ENCODE measurements around the gene WNK2.

Gene WNK2

DNA sequence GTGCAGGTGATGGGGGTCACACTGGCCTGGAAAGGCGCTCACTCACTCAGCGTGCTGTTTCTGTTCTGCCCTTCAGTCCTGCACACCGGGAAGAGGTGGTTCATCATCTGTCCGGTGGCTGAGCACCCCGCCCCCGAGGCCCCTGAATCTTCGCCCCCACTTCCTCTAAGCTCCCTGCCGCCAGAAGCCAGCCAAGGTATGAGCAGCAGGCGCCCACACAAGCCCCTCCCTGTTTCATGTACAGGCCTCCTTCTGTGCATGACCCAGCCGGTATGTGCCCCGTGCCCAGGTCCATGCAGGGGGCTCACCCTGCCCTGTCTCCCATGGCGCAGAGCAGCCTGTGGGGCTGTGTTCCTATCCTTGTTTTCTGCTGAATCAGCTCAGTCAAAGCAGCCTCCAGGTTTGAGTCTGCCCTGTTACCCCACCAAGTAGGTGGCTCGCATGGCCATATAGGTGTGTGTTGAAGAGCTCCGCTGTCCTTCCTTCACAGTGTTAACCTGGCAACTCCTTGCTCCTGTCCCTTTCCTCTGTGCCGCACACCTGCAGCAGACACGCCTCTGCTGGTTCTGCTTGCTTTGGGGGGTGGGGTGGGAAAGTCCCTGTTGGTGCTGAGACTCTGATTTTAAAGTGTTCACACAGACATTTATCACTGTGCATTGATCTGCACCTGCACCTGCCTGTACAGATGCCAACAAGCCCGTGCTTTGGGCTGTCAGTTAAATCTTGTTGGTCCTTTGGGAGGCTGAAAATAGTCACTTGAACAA is 84.8 kb downstream of the WNK2 start:
- peak; percentile 72 for DNase-seq

DNA sequence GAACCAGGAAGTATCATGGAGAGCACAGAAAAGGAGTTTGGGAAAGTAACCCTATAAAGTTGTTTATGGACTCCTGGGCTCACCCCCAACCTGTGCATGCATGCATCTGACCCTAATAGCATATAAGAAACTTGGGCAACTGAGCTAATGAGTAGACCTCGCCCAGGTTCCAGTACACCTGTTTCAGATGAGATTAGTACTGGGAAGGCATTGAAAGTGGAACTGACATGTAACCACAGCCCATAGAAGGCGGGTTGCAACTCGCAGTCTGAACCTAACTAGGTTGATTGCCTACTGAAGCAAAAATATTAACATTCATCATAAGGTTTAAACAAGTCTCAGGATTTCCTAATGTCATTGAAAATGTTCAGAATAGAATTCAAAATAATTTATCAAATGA is 87.0 kb downstream of the WNK2 start:
- DNase-seq, result no peak

DNA sequence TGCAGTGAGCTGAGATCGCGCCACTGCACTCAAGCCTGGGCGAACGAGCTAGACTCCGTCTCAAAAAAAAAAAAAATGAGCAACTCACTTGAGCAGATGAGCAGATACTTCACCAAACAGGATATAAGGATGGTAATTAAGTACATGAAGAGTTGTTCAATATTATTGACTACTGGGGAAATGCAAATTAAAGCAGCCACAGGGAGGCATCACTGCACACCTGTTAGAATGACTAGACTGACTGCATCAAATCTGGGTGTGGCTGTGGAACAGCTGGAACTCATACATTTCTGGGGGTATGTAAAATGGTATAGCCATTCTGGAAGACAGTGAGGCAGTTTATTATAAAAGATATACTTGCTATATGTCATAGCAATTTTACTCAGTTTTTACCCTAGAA is 93.0 kb downstream of the WNK2 start:
- no peak for DNase-seq

DNA sequence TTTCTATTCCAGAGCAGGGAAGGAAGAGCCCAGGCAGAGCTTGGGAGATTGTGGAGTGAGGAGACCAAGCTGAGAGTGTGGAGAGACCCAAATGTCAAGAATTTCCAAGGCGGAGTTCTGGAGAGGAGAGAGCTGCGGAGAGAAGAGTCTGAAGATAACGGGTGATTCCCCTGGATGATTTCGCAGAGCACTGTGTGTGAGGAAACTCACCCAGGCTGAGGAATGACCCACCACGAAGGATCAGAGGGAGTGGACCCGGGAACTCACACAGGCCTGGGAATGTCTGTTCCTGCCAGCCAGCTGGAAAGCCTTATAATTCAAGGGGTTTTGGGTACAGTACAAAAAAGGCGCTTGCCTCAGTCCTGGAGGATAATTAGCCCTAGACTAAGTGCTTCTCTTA is 94.2 kb downstream of the WNK2 start:
- DNase-seq, result no peak

DNA sequence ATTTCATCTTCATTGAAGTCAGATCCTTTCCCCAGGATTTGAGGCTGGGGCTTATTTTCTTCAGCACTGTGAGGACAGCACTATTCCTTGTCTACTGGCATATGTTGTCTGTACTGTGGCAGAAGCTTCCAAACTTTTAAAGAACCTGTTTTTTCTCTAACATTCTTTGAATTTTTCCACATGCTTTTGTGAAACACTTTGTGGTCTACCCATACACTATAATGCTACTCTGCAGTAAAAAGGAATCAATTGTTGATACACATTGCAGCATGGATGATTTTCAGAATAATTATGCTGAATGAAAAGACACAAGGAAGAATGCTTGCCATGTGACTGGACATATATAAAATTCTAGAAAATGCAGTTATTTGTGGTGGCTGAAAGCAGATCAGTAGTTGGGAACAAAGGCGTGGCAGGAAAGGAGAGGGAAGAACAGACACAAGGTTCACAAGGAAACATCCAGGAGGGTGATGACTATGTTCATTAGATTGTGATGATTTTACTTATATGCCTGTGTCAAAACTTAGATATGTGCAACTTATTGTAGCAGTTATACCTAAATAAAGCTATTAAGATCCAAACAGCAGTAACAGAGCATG is 96.8 kb downstream of the WNK2 start:
- no peak for DNase-seq

DNA sequence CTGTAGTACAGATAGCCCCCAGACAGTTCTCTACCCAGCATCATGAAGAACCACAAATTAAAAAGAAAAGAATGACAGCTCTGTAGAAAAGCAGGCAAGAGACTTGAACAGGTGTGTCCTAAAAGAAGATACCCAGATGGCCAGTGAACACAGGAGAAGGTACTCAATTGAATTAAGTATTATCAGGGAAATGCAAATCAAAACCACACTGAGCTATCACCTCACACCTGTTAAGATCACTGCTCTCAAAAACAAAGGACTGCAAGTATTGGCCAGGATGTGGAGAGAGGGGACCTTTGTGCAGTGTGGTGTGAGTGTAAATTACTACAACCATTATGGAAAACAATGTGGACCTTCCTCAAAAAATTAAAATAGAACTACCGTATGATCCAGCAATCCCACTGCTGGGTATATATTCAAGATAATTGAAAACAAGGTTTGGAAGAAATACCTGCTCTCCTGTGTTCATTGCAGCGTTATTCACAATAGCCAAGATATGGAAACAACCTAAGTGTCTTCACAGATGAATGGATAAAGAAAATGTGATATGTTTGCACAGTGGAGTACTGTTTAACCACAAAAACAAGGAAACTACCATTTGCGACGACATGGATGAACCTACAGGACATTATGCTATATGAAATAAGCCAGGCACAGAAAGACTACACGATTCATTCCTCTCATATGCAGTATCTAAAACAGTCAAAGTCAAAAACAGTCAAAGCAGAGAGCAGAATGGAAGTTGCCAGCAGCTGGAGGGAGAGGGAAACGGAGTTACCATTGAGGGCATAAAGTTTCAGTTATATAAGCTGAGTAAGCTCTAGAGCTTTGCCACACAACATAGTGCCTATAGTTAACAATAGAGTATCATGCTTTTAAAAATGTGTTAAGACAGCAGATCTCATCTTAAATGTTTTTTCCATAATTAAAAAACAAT is 102.6 kb downstream of the WNK2 start:
- peak; percentile 36 for DNase-seq

DNA sequence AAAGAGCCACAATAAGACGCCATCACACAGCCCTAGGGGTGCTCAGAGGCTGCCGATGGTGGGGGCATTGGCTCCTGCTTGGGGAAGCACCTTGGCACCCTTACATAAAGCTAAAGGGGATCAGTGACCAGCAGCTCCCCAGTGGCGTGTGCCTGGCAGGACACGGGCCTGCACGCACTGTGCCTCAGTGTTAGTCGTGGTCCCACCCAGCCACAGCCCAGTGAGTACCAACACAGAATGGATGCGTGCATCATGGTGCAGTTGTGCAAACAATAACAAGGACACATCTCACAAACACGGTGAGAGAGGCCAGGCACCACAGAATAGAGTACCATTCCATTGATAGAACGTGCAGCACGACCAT is 103.2 kb downstream of the WNK2 start:
- no peak for DNase-seq

DNA sequence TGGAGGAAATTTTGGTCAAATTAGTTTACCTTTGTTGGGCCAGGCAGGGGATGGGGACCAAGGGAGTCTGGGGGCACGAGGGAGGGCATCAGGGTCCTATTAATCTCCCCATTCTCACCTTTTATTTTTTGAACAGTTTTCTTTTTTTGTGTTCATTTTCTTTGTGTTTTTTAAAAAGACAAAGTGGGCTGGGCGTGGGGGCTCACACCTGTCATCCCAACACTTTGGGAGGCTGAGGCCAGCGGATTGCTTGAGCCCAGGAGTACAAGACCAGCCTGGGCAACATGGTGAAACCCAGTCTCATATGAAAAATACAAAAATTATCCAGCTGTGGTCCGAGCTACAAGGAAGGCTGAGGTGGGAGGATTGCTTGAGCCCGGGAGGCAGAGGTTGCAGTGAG is 103.7 kb downstream of the WNK2 start:
- no peak for DNase-seq

DNA sequence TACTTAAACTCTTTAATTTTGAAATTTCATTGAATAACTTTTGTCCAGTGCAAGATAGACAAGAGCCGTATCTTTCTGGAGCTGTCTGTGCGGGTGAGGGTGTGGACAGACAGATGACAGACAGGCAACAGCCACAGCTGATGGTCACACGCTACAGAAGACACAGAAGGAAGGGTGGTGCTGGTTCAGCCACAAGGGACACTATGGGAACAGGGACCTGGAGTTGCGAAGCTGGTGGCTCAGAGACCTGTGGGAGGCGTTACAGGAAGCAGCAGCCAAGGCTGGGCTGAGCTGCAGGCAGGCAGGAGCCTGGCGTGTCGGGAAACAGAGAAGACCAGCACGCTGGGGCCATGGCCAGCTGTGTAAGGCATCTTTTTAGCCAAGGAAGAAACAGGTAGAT is 104.4 kb downstream of the WNK2 start:
- no peak for DNase-seq

DNA sequence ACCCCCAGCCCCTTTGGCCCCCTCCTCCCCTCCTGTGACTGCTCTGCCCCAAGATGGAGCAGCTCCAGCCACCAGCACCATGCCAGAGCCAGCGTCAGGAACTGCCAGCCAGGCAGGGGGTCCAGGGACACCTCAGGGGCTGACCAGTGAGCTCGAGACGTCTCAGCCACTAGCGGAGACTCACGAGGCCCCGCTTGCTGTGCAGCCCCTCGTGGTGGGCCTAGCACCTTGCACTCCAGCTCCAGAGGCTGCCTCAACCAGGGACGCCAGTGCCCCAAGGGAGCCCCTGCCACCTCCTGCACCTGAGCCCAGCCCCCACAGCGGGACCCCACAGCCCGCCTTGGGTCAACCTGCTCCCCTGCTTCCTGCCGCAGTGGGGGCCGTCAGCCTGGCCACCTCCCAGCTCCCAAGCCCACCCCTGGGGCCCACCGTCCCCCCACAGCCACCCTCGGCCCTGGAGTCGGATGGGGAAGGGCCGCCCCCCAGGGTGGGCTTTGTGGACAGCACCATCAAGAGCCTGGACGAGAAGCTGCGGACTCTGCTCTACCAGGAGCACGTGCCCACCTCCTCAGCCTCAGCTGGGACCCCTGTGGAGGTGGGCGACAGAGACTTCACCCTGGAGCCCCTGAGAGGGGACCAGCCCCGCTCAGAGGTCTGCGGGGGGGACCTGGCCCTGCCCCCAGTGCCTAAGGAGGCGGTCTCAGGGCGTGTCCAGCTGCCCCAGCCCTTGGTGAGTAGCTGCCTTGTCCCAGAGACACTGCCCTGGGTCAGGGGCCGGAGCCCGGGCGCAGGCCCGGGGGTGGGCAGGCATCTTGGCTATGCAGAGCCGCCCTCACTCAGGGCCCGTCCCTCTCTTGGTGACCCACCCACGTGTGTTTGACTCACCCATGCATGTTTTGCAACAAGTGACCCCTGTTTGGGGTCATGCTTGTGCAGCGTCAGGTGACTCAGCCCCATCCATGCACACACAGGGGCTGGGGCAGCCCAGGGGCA is 105.2 kb downstream of the WNK2 start:
- no peak for DNase-seq

DNA sequence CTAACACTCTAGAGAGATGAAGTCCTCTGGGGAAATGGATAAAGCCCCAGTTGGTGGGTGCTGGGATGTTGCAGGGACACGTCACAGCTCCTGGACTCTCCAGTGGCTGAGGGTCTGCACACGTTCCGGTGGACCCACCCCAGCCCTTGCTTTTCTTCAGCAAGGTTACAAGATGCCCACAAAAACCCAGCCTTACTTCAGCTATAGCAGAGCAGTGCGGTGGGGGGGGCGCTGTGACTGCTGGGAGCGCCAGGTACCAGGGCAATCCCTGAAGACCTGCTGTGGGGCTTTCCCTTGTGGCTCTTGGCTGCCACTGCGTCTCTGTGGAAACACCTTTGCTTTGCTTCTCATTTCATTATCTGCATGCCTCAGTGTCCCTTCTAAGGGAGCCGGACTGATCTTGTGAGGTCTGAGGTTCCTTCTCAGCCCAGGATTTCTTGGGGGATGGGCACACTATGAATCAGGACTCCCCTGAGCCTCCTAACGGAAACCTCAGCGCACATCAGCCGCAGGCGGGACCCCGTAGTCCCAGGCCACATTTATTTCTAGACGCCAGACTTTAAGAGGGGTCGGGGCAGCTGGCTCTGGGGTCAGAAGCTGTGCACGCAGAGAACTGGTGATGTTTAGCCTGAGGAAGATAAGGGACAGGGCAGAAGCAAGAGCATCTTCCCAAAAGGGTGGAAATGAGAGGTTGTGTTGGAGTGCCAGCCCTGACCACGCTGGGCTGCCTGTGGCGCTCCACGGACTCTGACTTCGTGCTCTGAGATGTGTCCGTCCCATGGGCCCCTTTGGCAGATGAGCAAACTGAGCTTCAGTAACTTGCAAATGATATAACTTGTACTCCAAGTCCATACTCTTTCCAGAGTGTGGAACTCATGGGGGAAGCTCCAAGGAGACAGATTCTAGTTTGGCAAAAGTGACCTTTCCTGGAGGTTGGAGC is 106.8 kb downstream of the WNK2 start:
- DNase-seq, result no peak

DNA sequence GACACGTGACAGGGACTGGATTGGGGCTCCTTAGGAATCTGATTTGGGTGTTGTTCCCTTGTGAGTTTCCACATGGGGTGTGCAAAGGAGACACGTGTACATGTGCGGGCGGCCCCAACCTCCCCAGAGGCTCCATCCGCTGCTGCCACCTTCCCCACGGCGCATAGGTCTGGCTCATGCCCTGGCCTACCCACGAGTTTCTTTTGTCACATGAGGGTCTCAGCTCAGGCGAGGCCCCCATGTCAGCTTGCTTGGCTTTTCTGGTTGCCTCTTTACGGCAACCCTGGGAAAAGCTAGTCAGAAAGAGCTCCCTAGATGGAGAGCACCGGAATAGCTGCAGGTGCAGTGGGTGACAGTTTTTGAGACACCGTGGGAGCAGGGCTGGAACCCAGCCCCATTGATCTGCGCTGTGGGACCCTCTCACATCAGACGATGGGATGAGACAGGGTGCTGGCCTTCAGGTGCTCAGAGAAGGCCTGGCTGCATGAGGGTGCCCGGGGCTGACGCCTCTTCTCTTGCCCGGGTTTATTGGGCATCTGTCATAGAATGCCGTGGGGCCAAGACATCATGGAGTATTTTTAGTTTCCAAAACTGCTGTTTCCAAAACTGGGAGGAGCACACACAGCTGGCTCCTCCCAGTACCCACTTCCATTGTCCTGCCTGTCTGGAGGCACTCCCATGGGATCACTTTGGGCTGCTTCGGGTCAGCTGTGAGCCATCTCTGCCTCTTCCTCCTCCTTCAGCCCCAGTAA is 107.8 kb downstream of the WNK2 start:
- no peak for DNase-seq

DNA sequence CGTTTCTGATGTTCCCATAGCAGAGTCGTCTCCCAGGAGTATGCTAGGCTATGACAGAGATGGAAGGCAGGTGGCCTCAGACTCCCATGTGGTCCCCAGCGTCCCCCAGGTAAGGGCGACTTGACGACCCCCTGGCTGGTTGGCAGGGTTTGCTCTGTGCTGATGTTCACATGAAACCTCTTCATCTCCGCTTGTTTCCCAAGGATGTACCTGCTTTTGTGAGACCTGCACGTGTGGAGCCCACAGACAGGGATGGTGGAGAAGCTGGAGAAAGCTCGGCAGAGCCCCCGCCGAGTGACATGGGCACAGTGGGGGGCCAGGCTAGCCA is 108.3 kb downstream of the WNK2 start:
- no peak for DNase-seq

DNA sequence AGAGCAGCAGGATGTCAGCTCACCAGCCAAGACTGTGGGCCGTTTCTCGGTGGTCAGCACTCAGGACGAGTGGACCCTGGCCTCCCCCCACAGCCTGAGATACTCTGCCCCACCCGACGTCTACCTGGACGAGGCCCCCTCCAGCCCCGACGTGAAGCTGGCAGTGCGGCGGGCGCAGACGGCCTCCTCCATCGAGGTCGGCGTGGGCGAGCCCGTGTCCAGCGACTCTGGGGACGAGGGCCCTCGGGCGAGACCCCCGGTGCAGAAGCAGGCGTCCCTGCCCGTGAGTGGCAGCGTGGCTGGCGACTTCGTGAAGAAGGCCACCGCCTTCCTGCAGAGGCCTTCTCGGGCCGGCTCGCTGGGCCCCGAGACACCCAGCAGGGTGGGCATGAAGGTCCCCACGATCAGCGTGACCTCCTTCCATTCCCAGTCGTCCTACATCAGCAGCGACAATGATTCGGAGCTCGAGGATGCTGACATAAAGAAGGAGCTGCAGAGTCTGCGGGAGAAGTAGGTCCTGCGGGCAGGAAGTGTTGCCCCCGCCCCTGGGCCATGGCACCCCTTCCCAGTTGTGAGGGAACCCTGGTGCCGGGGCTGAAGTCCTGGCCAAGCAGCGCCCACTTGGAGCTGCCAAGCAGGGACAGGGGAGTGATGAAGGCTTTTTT is 108.9 kb downstream of the WNK2 start:
- DNase-seq, result no peak

DNA sequence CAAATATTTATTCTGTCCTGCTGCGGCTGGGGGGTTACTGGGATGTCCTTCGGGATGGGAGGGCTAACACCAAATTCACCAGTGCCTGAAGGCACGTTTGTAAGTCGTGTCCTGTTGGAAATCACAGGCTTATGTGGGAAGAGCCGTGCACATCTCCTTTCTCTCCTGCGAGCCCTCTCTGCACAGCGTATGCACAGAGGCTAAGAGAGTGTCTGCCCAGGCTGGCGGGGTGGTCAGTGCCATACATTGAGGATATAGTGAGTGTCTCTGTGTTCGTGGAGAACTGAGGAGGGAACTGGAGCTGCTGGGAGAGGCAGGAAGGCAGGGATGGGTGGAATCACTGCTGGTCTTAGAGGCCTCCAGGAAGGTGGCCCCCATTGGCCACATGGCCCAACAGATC is 110.1 kb downstream of the WNK2 start:
- DNase-seq, result no peak

DNA sequence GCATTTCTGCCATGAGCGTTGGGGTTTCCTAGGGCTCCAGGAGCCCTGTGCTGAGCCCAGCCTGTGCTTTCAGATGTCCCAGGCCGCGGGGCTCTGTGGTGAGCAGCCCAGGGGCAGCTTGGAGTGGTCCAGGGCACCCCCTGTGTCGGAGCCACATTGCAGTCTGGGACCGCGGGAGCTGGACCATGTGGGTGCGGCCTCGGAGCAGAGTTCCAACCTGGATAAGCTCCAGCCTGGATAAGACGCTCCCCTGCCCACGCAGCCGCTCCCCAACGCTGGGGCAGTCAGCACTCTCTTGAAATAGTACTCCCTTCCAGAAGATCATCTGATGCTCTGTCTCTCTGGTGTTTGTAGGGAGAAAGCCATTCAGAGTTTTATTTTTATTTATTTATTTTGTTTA is 111.1 kb downstream of the WNK2 start:
- DNase-seq, result no peak

DNA sequence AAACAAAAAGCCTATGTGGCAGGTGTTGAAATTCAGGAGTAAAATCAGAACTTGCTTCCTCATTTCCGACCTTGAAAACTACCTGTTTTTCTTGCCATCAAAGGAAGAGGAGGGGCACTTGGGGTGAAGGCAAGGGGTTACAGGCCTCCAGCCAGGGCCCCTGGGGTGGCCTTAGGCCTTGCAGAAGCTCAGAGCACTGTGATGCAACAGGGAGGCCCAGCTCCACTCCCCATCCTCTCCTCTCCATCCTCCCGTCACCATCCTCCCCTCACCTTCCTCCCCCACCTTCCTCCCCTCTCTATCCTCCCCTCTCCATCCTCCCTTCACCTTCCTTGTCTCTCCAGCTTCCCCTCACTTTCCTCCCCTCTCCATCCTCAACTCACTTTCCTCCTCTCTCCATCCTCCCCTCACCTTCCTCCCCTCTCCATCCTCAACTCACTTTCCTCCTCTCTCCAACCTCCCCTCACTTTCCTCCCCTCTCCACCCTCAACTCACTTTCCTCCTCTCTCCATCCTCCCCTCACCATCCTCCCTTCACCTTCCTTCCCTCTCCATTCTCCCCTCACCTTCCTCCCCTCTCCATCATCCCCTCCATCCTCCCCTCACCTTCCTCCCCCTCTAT is 111.6 kb downstream of the WNK2 start:
- no peak for DNase-seq

DNA sequence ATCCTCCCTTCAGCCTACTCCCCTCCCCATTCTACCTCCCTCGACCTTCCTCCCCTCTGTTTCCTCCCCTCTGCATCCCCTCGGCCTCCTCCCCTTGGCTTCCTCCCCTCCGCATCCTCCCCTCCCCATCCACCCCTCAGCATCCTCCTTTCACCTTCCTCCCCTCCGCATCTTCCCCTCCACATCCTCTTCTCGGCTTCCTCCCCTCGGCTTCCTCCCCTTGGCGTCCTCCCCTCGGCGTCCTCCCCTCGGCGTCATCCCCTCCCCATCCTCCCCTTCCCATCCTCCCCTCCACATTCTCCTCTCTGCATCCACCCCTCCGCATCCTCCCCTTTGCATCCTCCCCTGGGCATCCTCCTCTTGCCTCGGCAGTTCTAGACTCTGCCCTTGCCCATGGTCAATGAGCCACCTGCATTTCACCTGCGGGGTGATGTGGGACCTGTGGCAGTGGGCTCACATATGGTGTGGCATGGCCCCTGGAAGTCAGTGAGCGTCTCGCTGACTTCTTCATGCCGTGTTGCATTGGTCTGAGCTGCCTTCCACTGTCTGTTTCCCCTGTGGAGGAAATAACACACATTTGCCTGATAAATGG is 113.0 kb downstream of the WNK2 start:
- no peak for DNase-seq

Data from DMS79 (cell line).